Suprapubic skin (tissue), 4 donors: ENCODE data around the gene PRPF40B.

Experiments used
- EP300 ChIP-seq: sonication (generic); formaldehyde crosslinking; IDR thresholded peaks from one replicate; pipeline ENCODE4 v1.6.1; 2017; ENCODE audit warnings: antibody characterized with exemption
- POLR2A ChIP-seq, 2 donors: fragments of 450-650 bp; IDR thresholded peaks; one replicate each; pipeline ENCODE4 v1.6.1; 2017; ENCODE audit warnings: antibody characterized with exemption in 2 of 2, mild to moderate bottlenecking in 2 of 2, moderate library complexity in 2 of 2
- POLR2AphosphoS5 ChIP-seq, 3 donors: sonication (generic); formaldehyde crosslinking; IDR thresholded peaks; one replicate each; pipeline ENCODE4 v1.6.1; 2017; ENCODE audit warnings: antibody characterized with exemption in 3 of 3
- TF ChIP-seq, protein P1 (sequence below), 2 donors: fragments of 200-600 bp in 1 of 2; fragments of 450-650 bp in 1 of 2; sonication (generic) in 1 of 2; IDR thresholded peaks; one replicate each; pipeline ENCODE4 v1.5.1; 2016 to 2019; ENCODE audit warnings: antibody characterized with exemption in 2 of 2, mild to moderate bottlenecking in 1 of 2, moderate library complexity in 1 of 2

DNA sequence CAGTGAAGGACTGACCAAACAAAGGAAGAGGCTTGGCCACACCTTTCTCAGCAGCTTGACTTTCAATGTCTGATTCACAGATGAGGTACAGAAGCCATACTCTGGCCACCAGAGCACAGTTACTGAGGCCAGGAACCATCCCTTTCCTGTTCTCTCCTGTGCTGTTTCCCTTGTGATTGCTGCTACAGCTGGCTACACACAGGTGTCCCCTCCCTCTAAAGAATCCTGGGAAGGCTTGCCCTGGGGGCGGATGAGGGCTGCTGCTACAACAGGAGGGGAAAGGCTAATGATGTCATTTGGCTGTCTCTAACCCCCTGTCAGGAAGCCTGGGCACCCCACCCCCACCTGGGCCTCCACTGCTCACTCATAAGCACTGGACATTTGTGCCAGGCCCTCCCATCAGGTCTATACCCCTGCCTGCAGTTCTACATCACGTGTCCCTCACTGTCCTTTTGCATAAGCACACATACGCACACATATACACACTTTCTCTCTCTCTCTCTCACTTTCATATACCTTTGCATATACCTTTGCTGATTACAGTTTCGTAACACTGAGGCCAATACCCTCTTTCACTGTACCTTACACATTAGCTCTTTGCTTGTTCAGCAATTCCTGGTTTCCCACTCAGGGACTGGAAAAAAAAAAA lies 41.4 kb downstream of the PRPF40B start:
- TF ChIP-seq, protein P1, sequence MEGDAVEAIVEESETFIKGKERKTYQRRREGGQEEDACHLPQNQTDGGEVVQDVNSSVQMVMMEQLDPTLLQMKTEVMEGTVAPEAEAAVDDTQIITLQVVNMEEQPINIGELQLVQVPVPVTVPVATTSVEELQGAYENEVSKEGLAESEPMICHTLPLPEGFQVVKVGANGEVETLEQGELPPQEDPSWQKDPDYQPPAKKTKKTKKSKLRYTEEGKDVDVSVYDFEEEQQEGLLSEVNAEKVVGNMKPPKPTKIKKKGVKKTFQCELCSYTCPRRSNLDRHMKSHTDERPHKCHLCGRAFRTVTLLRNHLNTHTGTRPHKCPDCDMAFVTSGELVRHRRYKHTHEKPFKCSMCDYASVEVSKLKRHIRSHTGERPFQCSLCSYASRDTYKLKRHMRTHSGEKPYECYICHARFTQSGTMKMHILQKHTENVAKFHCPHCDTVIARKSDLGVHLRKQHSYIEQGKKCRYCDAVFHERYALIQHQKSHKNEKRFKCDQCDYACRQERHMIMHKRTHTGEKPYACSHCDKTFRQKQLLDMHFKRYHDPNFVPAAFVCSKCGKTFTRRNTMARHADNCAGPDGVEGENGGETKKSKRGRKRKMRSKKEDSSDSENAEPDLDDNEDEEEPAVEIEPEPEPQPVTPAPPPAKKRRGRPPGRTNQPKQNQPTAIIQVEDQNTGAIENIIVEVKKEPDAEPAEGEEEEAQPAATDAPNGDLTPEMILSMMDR (IDR thresholded peaks at IDR 0.05) = no peak
- no peak for TF ChIP-seq POLR2A (IDR thresholded peaks at IDR 0.05)
- no peak for TF ChIP-seq EP300
- no peak for TF ChIP-seq POLR2AphosphoS5 (IDR thresholded peaks at IDR 0.05)
